ENCODE data around the gene SCD5. TPM values are rescaled to one million over a fixed set of nuclear protein-coding genes. Genes with fewer than 3 reads are reported as not detected.
A peak's percentile ranks its signal among the peaks of the same experiment; 100 is the strongest.

Gene SCD5
- total and polyA plus RNA-seq, 9 donors, result 7.0 to 16.5 (median 13.1) TPM

DNA sequence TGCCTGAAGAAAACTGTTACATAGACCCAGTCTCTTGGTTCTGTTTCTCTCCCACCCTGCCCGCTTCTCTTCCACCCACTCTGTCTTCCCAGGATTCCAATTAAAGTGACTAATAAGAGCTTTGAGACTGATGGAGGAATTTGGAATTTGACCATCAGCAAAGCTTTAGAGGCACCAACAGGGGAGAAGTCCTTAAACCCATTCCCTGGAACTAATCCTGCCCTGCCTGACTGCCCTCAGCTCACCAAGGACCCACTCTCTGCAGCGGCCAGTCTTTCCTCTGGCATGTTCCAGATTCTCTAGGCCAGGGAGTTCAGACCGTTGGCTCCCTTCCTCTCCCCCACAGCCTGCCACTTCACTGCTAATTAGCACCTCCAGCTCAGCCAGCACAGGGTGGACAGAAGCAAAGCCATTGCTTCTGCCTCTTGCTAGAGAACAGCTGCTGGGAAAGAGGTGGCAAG is 23.9 kb downstream of the SCD5 start:
- no peak for DNase-seq
- 44% methylated on average over 2 of the region's 3 CpGs for WGBS (ENCODE audit: insufficient coverage)
- Histone ChIP-seq H3K4me1 (ENCODE audit: control insufficient read depth, insufficient read depth, low read length) (peaks cover 21% of the 10 kb centered on the region), H3K27ac (ENCODE audit: low read length) (no peak overlapping the region), H3K9me3 (replicated peaks; ENCODE audit: control insufficient read depth, low read depth, low read length) (no peaks in the 10 kb centered on the region), H3K27me3 (ENCODE audit: control insufficient read depth, insufficient read depth, low read length) (no peaks in the 10 kb centered on the region), H3K36me3 (ENCODE audit: control insufficient read depth, insufficient read depth, low read length) (no peaks in the 10 kb centered on the region), H3K4me3 (ENCODE audit: low read length) (no peak overlapping the region)

- peaks cover 21% of the 10 kb centered on the region for H3K4me1 ChIP-seq (ENCODE audit: control insufficient read depth, insufficient read depth, low read length)
- H3K4me3 ChIP-seq (ENCODE audit: low read length), result no peak overlapping the region
- H3K36me3 ChIP-seq (ENCODE audit: control insufficient read depth, insufficient read depth, low read length), result no peaks in the 10 kb centered on the region
- 60% methylated on average over 3 of the region's 4 CpGs for WGBS (ENCODE audit: insufficient coverage)
- DNase-seq, result no peak
- no peaks in the 10 kb centered on the region for H3K27me3 ChIP-seq (ENCODE audit: control insufficient read depth, insufficient read depth, low read length)
- H3K9me3 ChIP-seq (replicated peaks; ENCODE audit: control insufficient read depth, low read depth, low read length), result no peaks in the 10 kb centered on the region
- no peak overlapping the region for H3K27ac ChIP-seq (ENCODE audit: low read length)
Measured at GRCh38 chr4:82773057-82773456, 25.5 kb downstream of the SCD5 start.

DNA sequence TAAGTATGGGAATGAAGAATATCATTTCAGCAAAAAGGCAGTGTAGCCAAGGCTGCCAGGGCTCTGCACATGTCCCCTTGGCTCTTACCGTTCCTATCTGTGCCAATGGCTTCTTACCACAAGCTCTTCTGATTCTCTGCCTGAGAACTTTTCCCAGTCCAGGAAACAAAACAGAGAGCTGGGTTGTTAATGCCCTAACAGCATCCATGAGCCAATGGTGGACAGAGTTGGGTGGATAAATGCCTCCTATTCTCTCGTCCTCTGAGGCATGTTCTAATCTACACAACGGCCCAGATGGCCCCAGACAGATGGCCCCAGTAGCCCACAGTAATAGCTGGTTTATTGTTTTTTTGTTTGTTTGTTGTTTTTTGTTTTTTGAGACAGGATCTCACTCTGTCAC is 28.0 kb downstream of the SCD5 start:
- H3K9me3 ChIP-seq (replicated peaks; ENCODE audit: control insufficient read depth, low read depth, low read length), result peaks cover 3% of the 10 kb centered on the region
- H3K4me3 ChIP-seq (ENCODE audit: low read length), result no peak overlapping the region
- DNase-seq, result peak; percentile 60
- no peak overlapping the region for H3K27ac ChIP-seq (ENCODE audit: low read length)
- no peaks in the 10 kb centered on the region for H3K36me3 ChIP-seq (ENCODE audit: control insufficient read depth, insufficient read depth, low read length)
- H3K27me3 ChIP-seq (ENCODE audit: control insufficient read depth, insufficient read depth, low read length), result no peaks in the 10 kb centered on the region
- H3K4me1 ChIP-seq (ENCODE audit: control insufficient read depth, insufficient read depth, low read length), result peaks cover 14% of the 10 kb centered on the region
- WGBS (ENCODE audit: insufficient coverage), result no CpG with 5 or more reads among the region's 3 CpGs

GRCh38 chr4:82765134-82765533 is 33.5 kb downstream of the SCD5 start:
- Histone ChIP-seq H3K27me3 (ENCODE audit: control insufficient read depth, insufficient read depth, low read length) (no peaks in the 10 kb centered on the region), H3K36me3 (ENCODE audit: control insufficient read depth, insufficient read depth, low read length) (no peaks in the 10 kb centered on the region), H3K9me3 (replicated peaks; ENCODE audit: control insufficient read depth, low read depth, low read length) (peaks cover 12% of the 10 kb centered on the region), H3K4me1 (ENCODE audit: control insufficient read depth, insufficient read depth, low read length) (no peaks in the 10 kb centered on the region), H3K4me3 (ENCODE audit: low read length) (no peak overlapping the region), H3K27ac (ENCODE audit: low read length) (no peak overlapping the region)
- DNase-seq, result no peak

DNA sequence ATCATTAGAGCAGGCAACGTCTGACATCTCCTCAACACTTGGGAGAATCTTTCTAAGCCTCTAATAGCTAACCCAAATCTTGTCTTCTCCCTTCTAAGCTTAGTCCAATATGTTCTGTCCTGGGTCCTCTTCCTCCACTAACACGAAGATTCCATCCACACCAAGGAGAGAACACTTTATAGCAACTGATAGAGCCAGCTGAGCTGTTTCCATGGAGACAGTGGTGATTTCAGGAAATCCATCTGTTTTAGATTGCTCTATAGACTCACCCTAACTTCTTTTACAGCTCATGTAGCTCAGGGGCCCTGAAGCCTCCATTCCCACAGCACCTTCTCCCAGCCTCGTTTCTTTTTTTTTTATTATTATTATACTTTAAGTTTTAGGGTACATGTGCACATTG is 37.4 kb downstream of the SCD5 start:
- peaks cover 12% of the 10 kb centered on the region for H3K9me3 ChIP-seq (replicated peaks; ENCODE audit: control insufficient read depth, low read depth, low read length)
- DNase-seq, result peak; percentile 80
- no peaks in the 10 kb centered on the region for H3K36me3 ChIP-seq (ENCODE audit: control insufficient read depth, insufficient read depth, low read length)
- no peak overlapping the region for H3K4me3 ChIP-seq (ENCODE audit: low read length)
- H3K27me3 ChIP-seq (ENCODE audit: control insufficient read depth, insufficient read depth, low read length), result peaks cover 2% of the 10 kb centered on the region
- no peak overlapping the region for H3K27ac ChIP-seq (ENCODE audit: low read length)
- 27% methylated on average over 1 of the region's 3 CpGs for WGBS (ENCODE audit: insufficient coverage)
- H3K4me1 ChIP-seq (ENCODE audit: control insufficient read depth, insufficient read depth, low read length), result peaks cover 2% of the 10 kb centered on the region

DNA sequence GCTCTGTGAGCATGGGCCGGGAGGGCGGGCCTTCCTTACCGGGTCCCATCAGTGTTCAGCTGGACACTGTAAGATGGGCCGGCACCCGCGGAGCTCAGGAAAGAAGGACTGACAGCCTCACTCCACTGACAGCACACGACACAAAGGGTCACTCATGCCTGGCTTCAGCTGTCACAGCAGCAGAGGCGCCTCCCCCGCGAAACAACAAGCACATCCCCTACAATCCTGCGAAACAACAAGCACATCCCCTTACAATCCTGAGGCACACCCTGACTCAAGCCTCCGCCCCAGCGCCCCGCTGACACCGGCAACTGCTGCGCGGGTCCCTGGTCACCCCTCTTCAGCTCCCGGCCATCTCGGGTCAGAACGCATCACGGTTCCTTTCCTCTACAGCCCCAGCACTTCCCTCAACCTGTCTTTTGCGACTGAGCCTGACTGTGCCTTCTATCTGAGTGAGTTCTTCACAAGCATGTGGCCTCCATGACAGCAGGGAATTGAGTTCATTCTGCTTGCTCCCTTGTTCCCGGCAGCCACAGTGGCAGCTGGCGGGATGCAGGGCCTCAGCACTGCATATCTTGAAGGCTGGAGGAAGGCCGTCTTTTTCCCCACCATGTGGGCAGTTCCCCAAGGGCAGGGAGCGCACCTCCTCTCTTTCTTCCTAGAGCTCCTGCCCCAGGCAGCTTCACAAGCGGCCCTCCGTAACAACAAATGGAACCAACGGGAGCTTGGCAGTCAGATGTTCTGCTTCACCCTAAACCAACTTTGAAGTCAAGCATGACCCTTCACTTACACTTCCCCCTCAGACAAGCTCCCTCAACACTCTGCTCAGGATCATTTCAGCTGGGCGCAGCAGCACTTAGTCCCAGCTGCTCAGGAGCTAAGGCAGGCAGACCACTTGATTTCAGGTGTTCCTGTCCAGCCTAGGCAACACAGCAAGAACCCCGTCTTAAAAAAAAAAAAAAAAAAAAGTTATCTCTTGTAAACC is 39.6 kb downstream of the SCD5 start:
- DNase-seq, result no peak
- Histone ChIP-seq H3K27me3 (ENCODE audit: control insufficient read depth, insufficient read depth, low read length) (peaks cover 2% of the 10 kb centered on the region), H3K4me3 (ENCODE audit: low read length) (no peak overlapping the region), H3K36me3 (ENCODE audit: control insufficient read depth, insufficient read depth, low read length) (no peaks in the 10 kb centered on the region), H3K27ac (ENCODE audit: low read length) (no peak overlapping the region), H3K4me1 (ENCODE audit: control insufficient read depth, insufficient read depth, low read length) (peaks cover 7% of the 10 kb centered on the region), H3K9me3 (replicated peaks; ENCODE audit: control insufficient read depth, low read depth, low read length) (no peaks in the 10 kb centered on the region)
- WGBS (ENCODE audit: insufficient coverage), result 54% methylated on average over 28 of the region's 31 CpGs

DNA sequence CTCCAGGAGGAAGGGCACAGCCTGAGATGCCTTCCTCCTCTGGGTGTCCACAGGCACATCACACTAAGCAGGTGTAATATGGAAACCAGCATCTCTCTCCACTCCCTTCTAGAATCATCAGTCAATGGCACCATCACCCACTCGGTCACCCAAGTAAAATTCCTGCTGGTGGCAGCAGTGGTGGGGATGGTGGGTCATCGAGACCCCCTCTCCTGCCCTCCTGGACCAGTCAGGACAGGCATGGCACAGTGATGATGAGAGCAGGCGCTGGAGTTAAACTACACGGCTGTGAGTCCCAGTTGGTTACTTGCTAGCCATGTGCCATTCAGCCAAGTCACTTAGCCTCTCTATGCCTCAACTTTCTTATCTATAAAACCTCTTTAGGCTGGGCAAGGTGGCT is 42.5 kb downstream of the SCD5 start:
- 100% methylated on average over 1 of the region's 4 CpGs for WGBS (ENCODE audit: insufficient coverage)
- H3K4me3 ChIP-seq (ENCODE audit: low read length), result no peak overlapping the region
- H3K27ac ChIP-seq (ENCODE audit: low read length), result no peak overlapping the region
- peaks cover 2% of the 10 kb centered on the region for H3K27me3 ChIP-seq (ENCODE audit: control insufficient read depth, insufficient read depth, low read length)
- no peaks in the 10 kb centered on the region for H3K9me3 ChIP-seq (replicated peaks; ENCODE audit: control insufficient read depth, low read depth, low read length)
- DNase-seq, result no peak
- peaks cover 17% of the 10 kb centered on the region for H3K4me1 ChIP-seq (ENCODE audit: control insufficient read depth, insufficient read depth, low read length)
- no peaks in the 10 kb centered on the region for H3K36me3 ChIP-seq (ENCODE audit: control insufficient read depth, insufficient read depth, low read length)

- Histone ChIP-seq H3K36me3 (ENCODE audit: control insufficient read depth, insufficient read depth, low read length) (no peaks in the 10 kb centered on the region), H3K4me3 (ENCODE audit: low read length) (no peak overlapping the region), H3K27ac (ENCODE audit: low read length) (no peak overlapping the region), H3K4me1 (ENCODE audit: control insufficient read depth, insufficient read depth, low read length) (peaks cover 17% of the 10 kb centered on the region), H3K27me3 (ENCODE audit: control insufficient read depth, insufficient read depth, low read length) (peaks cover 2% of the 10 kb centered on the region), H3K9me3 (replicated peaks; ENCODE audit: control insufficient read depth, low read depth, low read length) (no peaks in the 10 kb centered on the region)
- no CpG with 5 or more reads among the region's 2 CpGs for WGBS (ENCODE audit: insufficient coverage)
- DNase-seq, result no peak
Measured at GRCh38 chr4:82755650-82756049, 42.9 kb downstream of the SCD5 start.

GRCh38 chr4:82754513-82755165 is 44.0 kb downstream of the SCD5 start:
- H3K9me3 ChIP-seq (replicated peaks; ENCODE audit: control insufficient read depth, low read depth, low read length), result no peaks in the 10 kb centered on the region
- H3K4me3 ChIP-seq (ENCODE audit: low read length), result no peak overlapping the region
- WGBS (ENCODE audit: insufficient coverage), result 90% methylated on average over 2 of the region's 6 CpGs
- H3K36me3 ChIP-seq (ENCODE audit: control insufficient read depth, insufficient read depth, low read length), result no peaks in the 10 kb centered on the region
- peaks cover 17% of the 10 kb centered on the region for H3K4me1 ChIP-seq (ENCODE audit: control insufficient read depth, insufficient read depth, low read length)
- DNase-seq, result no peak
- H3K27ac ChIP-seq (ENCODE audit: low read length), result no peak overlapping the region
- H3K27me3 ChIP-seq (ENCODE audit: control insufficient read depth, insufficient read depth, low read length), result peaks cover 2% of the 10 kb centered on the region

DNA sequence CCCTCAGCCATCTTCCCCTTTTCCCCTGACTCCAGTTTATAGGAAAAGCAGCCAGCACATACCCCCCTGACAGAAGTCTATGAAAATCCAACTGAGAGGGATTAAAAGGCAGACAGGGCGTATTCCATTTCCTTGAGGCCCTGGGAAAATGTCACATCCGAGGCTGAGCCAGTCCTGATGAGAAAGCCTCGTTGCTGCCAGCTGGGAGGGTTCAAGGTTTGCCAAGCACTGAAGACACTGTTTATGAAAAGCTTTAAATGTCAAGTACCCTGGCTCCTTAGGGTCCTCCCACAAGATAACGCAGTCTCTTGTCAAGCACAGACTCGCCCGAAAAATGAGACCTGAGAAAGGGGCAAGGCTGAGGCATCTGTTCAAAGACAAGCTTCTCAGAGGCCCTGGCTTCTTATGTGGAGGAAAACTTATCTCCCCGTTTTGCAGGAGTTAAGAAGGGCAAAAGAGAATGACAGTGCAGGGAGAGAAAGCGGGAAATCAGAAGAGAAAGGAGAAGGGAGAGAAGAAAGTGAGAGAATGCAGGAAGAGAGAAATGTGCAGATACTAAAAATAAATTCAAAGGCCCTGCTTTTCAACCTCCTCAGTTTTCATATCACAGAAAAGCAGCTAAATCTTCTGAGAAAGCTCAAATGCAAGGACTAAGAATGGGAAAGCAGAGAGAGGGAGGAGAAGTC is 44.7 kb downstream of the SCD5 start:
- Histone ChIP-seq H3K9me3 (replicated peaks; ENCODE audit: control insufficient read depth, low read depth, low read length) (no peaks in the 10 kb centered on the region), H3K4me3 (ENCODE audit: low read length) (no peak overlapping the region), H3K27me3 (ENCODE audit: control insufficient read depth, insufficient read depth, low read length) (peaks cover 2% of the 10 kb centered on the region), H3K27ac (ENCODE audit: low read length) (no peak overlapping the region), H3K4me1 (ENCODE audit: control insufficient read depth, insufficient read depth, low read length) (peaks cover 17% of the 10 kb centered on the region), H3K36me3 (ENCODE audit: control insufficient read depth, insufficient read depth, low read length) (no peaks in the 10 kb centered on the region)
- DNase-seq, result peak; percentile 44
- 21% methylated on average over 6 of the region's 8 CpGs for WGBS (ENCODE audit: insufficient coverage)
